IPS-15b (cell line): ENCODE results near the gene CMSS1.

Experiments used
- H3K27me3 ChIP-seq: one replicate; pipeline ENCODE4 v1.6.1; 2013; ENCODE audit warnings: low read length; ENCODE audit not compliant: control insufficient read depth, insufficient read depth
- H3K36me3 ChIP-seq: one replicate; pipeline ENCODE4 v1.6.1; 2013; ENCODE audit warnings: low read length; ENCODE audit not compliant: control insufficient read depth, insufficient read depth
- H3K4me1 ChIP-seq: one replicate; pipeline ENCODE4 v1.6.1; 2013; ENCODE audit warnings: mild to moderate bottlenecking, low read length; ENCODE audit not compliant: control insufficient read depth, insufficient read depth
- H3K4me3 ChIP-seq: one replicate; pipeline ENCODE4 v1.5.1; 2013; ENCODE audit warnings: low read depth, low read length
- H3K9ac ChIP-seq: one replicate; pipeline ENCODE4 v1.6.1; 2013; ENCODE audit warnings: low read depth, mild to moderate bottlenecking, low read length
- H3K9me3 ChIP-seq: one replicate; pipeline ENCODE4 v1.6.1; 2013; ENCODE audit warnings: mild to moderate bottlenecking, low read length; ENCODE audit not compliant: control insufficient read depth, insufficient read depth

Gene CMSS1

DNA sequence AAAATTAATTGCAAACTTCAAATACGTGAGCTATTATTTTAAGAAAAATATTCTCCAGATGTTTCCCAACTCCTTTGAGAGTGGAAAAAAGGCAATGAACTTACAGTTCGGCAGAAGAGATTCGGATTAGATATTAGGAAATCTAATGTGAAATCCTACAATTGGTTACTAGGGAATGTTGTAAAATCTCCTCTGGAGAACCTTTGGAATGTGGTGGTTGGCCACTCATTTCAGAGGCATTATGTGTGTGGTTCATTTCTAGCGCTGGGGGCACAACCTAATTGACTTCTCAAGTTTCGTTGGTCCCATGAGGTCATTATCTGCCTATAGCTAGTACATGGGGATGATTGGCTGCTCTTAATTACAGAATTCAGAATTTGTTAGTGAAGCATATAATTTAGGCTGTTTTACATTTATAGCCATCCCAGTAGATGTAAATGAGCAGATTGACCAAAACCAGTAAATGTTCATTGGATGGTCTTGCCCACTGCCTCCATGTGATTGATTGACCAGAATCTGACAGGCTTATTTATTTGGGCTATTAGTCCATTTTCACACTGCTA is 34.6 kb upstream of the CMSS1 start:
- Histone ChIP-seq H3K36me3 (no peaks in the 10 kb centered on the region), H3K9ac (no peak overlapping the region), H3K4me3 (no peak overlapping the region), H3K9me3 (no peaks in the 10 kb centered on the region), H3K4me1 (no peaks in the 10 kb centered on the region), H3K27me3 (no peaks in the 10 kb centered on the region)

DNA sequence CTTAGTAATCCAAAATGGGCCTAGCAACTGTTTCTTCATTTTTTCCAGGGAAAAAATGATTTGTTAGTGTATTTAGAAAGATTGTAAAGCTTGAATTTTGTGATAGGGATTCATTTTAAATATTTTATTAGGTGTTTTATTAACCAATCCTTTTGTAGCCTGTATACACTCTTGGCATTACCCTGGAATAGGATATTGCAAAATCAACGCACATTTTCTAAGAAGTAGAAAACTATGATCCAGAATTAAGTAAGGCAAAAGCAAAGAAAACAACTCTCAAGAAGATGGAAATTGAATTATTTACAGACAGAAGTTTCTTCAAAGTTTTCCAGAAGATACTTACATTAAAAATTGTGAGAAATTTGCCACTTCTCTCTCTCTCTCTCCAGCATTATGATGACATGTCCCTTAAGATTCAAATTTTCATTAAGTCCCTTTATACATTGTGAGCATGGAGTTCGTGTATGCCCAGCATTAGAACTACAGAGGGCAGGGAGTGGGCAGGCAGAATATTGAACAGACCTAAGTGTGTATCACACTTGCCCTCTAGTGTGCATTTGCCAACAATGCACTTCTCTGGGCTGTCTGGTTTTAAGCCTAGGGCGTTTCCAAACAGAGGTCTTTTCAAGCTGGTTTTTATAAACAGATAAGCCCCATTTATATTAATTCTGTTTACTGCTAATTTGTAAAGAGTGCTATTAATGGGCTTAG is 28.5 kb upstream of the CMSS1 start:
- H3K9ac ChIP-seq = no peak overlapping the region
- no peaks in the 10 kb centered on the region for H3K27me3 ChIP-seq
- H3K4me1 ChIP-seq = no peaks in the 10 kb centered on the region
- no peaks in the 10 kb centered on the region for H3K9me3 ChIP-seq
- no peaks in the 10 kb centered on the region for H3K36me3 ChIP-seq
- no peak overlapping the region for H3K4me3 ChIP-seq

DNA sequence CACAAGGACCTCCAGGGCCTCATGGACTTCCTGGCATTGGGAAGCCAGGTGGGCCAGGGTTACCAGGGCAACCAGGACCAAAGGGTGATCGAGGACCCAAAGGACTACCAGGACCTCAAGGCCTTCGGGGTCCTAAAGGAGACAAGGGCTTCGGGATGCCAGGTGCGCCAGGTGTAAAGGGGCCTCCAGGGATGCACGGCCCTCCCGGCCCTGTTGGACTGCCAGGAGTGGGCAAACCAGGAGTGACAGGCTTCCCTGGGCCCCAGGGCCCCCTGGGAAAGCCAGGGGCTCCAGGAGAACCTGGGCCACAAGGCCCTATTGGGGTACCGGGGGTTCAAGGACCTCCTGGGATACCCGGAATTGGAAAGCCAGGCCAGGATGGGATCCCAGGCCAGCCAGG is 23.2 kb upstream of the CMSS1 start:
- Histone ChIP-seq H3K36me3 (no peaks in the 10 kb centered on the region), H3K4me1 (no peaks in the 10 kb centered on the region), H3K9ac (no peak overlapping the region), H3K4me3 (no peak overlapping the region), H3K27me3 (no peaks in the 10 kb centered on the region), H3K9me3 (no peaks in the 10 kb centered on the region)

DNA sequence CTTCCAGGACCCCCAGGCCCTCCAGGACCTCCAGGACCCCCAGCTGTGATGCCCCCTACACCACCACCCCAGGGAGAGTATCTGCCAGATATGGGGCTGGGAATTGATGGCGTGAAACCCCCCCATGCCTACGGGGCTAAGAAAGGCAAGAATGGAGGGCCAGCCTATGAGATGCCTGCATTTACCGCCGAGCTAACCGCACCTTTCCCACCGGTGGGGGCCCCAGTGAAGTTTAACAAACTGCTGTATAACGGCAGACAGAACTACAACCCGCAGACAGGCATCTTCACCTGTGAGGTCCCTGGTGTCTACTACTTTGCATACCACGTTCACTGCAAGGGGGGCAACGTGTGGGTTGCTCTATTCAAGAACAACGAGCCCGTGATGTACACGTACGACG is 22.1 kb upstream of the CMSS1 start:
- Histone ChIP-seq H3K36me3 (no peaks in the 10 kb centered on the region), H3K4me1 (no peaks in the 10 kb centered on the region), H3K27me3 (no peaks in the 10 kb centered on the region), H3K9ac (no peak overlapping the region), H3K9me3 (no peaks in the 10 kb centered on the region), H3K4me3 (no peak overlapping the region)

DNA sequence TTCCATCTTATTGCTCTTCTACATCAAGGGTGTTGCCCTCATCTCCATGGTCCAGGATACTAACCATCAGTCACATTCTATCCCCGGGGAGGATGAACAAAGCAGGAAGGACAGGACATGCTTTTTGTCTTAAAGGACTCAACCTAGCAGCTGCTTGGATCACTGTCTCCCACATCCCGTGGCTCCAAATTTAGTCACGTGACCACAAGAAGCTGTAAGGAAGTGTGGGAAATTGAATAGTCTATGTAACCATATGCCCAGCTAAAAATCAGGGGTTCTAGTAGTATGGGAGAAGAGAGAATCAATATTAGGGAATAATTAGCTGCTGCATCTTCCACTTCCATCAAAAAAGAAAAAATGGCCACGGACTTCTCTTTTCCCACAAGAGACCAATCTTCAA is 18.2 kb upstream of the CMSS1 start:
- H3K9me3 ChIP-seq = peaks cover 6% of the 10 kb centered on the region
- H3K4me3 ChIP-seq = no peak overlapping the region
- no peaks in the 10 kb centered on the region for H3K4me1 ChIP-seq
- H3K9ac ChIP-seq = no peak overlapping the region
- no peaks in the 10 kb centered on the region for H3K27me3 ChIP-seq
- H3K36me3 ChIP-seq = no peaks in the 10 kb centered on the region

DNA sequence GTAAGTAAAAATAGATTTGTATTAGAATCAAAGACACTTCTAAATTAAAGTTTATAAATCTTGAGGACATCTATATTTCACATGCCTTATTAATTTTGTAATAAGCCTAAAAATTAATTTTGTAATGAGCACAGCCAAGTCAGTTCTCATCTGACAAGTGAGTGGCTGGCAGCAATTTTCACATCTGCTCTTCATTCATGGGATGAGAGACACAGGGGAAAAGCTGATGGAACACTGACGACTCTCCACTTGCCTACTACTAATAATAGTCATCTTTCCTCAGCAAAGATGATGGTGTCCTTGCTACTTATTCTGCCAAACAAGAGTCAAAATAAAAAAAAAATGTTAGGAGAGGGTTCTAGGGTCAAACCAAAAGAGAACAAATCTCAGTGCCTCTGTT is 14.4 kb upstream of the CMSS1 start:
- Histone ChIP-seq H3K4me3 (no peak overlapping the region), H3K27me3 (no peaks in the 10 kb centered on the region), H3K4me1 (no peaks in the 10 kb centered on the region), H3K36me3 (no peaks in the 10 kb centered on the region), H3K9ac (no peak overlapping the region), H3K9me3 (peaks cover 25% of the 10 kb centered on the region)

DNA sequence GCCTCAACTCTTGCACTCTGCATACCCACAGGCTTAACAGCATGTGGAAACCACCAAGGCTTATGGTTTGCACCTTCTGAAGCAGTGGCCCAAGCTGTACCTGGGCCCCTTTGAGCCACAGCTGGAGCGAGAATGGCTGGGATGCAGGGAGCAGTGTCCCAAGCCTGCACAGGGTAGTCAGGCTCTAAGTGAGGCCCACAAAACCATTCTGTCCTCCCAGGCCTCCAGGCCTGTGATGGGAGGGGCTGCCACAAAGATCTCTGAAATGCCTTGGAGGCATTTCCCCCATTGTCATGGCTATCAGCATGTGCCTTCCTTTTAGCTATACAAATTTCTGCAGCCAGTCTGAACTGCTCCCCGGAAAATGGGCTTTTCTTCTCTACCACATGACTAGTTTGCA is 12.5 kb upstream of the CMSS1 start:
- Histone ChIP-seq H3K9me3 (peaks cover 25% of the 10 kb centered on the region), H3K27me3 (no peaks in the 10 kb centered on the region), H3K36me3 (no peaks in the 10 kb centered on the region), H3K4me1 (no peaks in the 10 kb centered on the region), H3K4me3 (no peak overlapping the region), H3K9ac (no peak overlapping the region)

DNA sequence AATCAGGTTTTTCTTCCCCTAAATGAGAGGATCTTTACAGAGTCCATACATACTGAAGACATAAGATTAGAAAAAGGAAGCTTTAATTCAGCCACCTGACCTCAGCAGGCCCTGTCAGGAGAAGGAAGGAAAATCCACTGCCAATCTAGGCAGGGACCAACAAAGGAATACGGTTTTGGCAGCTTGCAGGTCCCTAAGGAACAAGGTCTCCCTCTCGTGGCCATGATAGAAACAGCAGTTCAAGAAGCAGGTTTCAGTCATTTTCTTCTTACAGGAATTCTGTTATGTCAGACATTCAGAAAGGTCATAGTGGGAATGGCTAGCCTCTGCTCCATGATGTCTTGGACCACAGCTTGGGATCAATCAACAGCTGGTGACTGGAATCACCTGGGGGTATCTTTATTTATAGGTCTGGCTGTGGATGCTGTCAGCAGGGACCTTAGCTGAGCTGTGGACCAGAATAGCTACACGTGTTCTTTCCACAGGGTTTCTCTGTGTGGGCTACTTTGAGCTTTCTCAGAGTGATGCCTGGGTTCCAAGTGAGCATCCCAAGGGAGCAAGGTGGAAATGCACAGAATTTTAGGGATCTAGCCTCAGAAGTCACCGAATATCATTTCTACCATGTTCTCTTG is 9.4 kb upstream of the CMSS1 start:
- Histone ChIP-seq H3K4me3 (no peak overlapping the region), H3K27me3 (no peaks in the 10 kb centered on the region), H3K9ac (no peak overlapping the region), H3K36me3 (no peaks in the 10 kb centered on the region), H3K9me3 (peaks cover 25% of the 10 kb centered on the region), H3K4me1 (no peaks in the 10 kb centered on the region)

DNA sequence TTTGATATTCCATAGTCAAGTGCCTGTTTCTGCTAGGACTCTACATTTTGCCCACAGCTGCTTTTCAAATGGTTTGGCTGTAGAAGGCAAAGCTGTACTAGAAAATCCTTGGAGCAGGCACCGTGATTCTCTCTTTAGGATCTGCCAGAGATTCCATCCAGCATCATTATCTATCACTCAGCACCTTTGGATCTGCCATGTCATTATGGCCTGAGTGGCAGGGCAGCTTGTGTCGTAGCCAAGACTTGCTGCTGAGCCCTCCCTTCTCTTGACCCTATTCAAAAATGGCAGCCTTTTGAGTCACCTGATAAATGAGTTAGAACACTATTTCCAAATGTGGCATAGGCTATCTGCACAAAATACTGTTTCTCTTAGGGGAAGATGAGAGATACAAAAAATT is 8.1 kb upstream of the CMSS1 start:
- Histone ChIP-seq H3K36me3 (no peaks in the 10 kb centered on the region), H3K27me3 (no peaks in the 10 kb centered on the region), H3K4me1 (no peaks in the 10 kb centered on the region)

DNA sequence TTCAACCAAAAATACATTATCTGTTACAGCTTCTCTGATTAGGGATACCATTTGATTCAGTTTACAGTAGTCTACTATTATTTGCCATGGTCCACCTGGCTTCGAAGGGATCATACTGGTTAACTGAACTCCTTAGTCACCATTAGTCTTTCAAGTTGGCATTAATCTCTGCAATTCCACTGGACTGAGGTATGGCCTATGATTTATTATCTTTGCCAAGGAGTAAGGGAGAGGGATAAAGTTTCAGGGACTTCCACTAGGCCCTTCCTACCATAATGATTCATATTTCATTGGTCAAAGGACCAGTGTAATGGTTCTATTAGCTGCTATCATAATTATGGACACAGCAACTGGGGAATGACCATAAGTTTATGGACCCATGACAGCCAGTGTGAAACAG is 7.3 kb upstream of the CMSS1 start:
- H3K4me1 ChIP-seq = no peaks in the 10 kb centered on the region

More for the DNA sequence above, 8.1 kb upstream of the CMSS1 start:
- H3K9ac ChIP-seq = no peak overlapping the region
- H3K9me3 ChIP-seq = peaks cover 18% of the 10 kb centered on the region
- H3K4me3 ChIP-seq = no peak overlapping the region

DNA sequence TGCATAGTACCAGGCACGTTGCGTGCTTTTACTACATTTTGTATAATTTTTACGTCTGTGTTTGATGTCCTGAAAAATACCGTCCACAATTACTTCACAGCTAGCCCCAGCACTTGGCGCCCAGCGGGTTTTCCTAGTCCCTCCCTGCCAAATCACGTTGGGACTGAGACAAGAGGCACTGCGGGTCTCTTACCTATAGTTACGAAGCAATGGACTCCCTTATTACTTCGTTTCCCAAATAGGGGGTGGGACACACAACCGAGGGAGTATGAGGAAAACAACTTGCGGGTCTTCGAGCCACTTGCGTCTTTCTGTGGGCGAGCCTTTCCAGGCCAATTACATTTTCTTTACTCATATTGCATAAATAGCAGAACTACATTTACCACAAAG is 620 bp upstream of the CMSS1 start:
- H3K4me3 ChIP-seq = peak overlapping the region; percentile 76
- H3K36me3 ChIP-seq = no peaks in the 10 kb centered on the region
- H3K4me1 ChIP-seq = peaks cover 5% of the 10 kb centered on the region
- H3K9ac ChIP-seq = peak overlapping the region; percentile 48
- no peaks in the 10 kb centered on the region for H3K27me3 ChIP-seq
- no peaks in the 10 kb centered on the region for H3K9me3 ChIP-seq

More for the DNA sequence above, 7.3 kb upstream of the CMSS1 start:
- H3K9me3 ChIP-seq = peaks cover 10% of the 10 kb centered on the region
- H3K9ac ChIP-seq = no peak overlapping the region
- no peak overlapping the region for H3K4me3 ChIP-seq
- H3K36me3 ChIP-seq = no peaks in the 10 kb centered on the region
- H3K27me3 ChIP-seq = no peaks in the 10 kb centered on the region

DNA sequence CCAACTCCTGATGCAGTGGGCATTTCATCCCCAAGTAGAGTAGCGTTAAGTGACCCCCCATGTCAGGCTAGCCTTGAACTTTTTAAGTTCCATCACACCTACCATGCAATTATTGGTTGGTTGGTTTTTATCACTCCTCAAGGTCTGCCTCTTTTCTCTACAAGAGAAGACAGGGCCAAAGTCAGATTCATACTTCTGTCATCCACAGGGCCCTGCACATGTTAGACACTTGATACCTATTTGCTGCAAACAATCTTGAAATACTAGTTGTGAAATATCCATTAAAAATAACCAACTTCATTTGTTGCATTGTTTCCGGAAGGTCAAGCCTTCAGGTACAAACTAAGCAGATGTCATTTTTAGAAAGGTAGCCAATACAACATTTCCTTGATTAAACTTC is 1.2 kb downstream of the CMSS1 start:
- no peaks in the 10 kb centered on the region for H3K9me3 ChIP-seq
- H3K9ac ChIP-seq = no peak overlapping the region
- peak overlapping the region; percentile 76 for H3K4me3 ChIP-seq
- no peaks in the 10 kb centered on the region for H3K36me3 ChIP-seq
- H3K27me3 ChIP-seq = no peaks in the 10 kb centered on the region
- H3K4me1 ChIP-seq = peaks cover 5% of the 10 kb centered on the region
